MCF 10A (cell line): ENCODE results near the gene ZNF420. TPM values are rescaled to one million over a fixed set of nuclear protein-coding genes. Genes with fewer than 3 reads are reported as not detected.

Source experiments
- Bru-seq: library from RNA; stranded (reverse); fragments of 400-500 nt; gene quantifications from one replicate; lab custom pipeline; 2021; lab: Mats Ljungman, UMichigan
- BruChase-seq, 2 experiments: library from RNA; stranded (reverse); fragments of 400-500 nt; gene quantifications; one replicate each; lab custom pipeline; 2021; lab: Mats Ljungman, UMichigan
- BruUV-seq: library from RNA; stranded (reverse); fragments of 400-500 nt; replicated peaks from 2 replicates; lab custom pipeline; 2021; lab: Mats Ljungman, UMichigan
- CTCF ChIA-PET: fragments of 300-600 bp; sonication (Branson Sonifier 250); formaldehyde crosslinking; extraction: SDS; loops from one replicate; lab custom pipeline; 2021; ENCODE audit warnings: antibody characterized with exemption, inconsistent platforms; lab: Yijun Ruan, JAX
- POLR2A ChIA-PET: fragments of 300-600, 350-650 bp; sonication (Branson Sonifier 250); formaldehyde crosslinking; extraction: SDS; loops from one replicate; lab custom pipeline; 2020; ENCODE audit warnings: antibody characterized with exemption, inconsistent platforms; lab: Yijun Ruan, JAX
- DNase-seq: peaks from one replicate; pipeline ENCODE4 v3.0.0-alpha.2; 2018; ENCODE audit not compliant: unreplicated experiment
- H3K27ac Mint-ChIP-seq: one replicate; pipeline ENCODE4 v1.8.0; 2022; ENCODE audit warnings: mild to moderate bottlenecking, low read depth, mixed read lengths; ENCODE audit not compliant: unreplicated experiment
- H3K27me3 Mint-ChIP-seq: one replicate; pipeline ENCODE4 v1.8.0; 2022; ENCODE audit warnings: mixed read lengths; ENCODE audit not compliant: insufficient read depth, unreplicated experiment
- H3K36me3 Mint-ChIP-seq: one replicate; pipeline ENCODE4 v1.8.0; 2022; ENCODE audit warnings: mild to moderate bottlenecking, moderate library complexity, mixed read lengths; ENCODE audit not compliant: insufficient read depth, unreplicated experiment
- H3K4me1 Mint-ChIP-seq: one replicate; pipeline ENCODE4 v1.8.0; 2022; ENCODE audit warnings: mixed read lengths; ENCODE audit not compliant: insufficient read depth, unreplicated experiment
- H3K4me3 Mint-ChIP-seq: one replicate; pipeline ENCODE4 v1.8.0; 2022; ENCODE audit warnings: mild to moderate bottlenecking, moderate library complexity, mixed read lengths; ENCODE audit not compliant: unreplicated experiment
- H3K9me3 Mint-ChIP-seq: one replicate; pipeline ENCODE4 v1.8.0; 2022; ENCODE audit warnings: mixed read lengths; ENCODE audit not compliant: unreplicated experiment
- intact Hi-C: fragments of 100-400 bp; cut with micrococcal nuclease; formaldehyde crosslinking; loops from 2 replicates; pipeline ENCODE4 v1.14.1; 2022
- long read RNA-seq: library from polyadenylated mRNA; stranded (forward); transcript quantifications from one replicate; pipeline ENCODE4 v2.0.0, GENCODE V29; 2022
- total RNA-seq: library from RNA; stranded (reverse); gene quantifications from 2 replicates; pipeline ENCODE4 v1.2.3, GENCODE V29; 2022
- TF ChIP-seq, protein P1 (sequence below): fragments of 200-600 bp; IDR thresholded peaks from one replicate; pipeline ENCODE4 v1.8.0; 2022; ENCODE audit warnings: antibody characterized with exemption, mild to moderate bottlenecking; ENCODE audit not compliant: unreplicated experiment

Gene ZNF420
- total RNA-seq (9.0 and 11.0 TPM in 2 replicates), Bru-seq, nascent RNA (percentile 55 among the genes with signal in this experiment), BruChase-seq, experiment 1, labeled RNA remaining after a 6-hour chase (percentile 45 among the genes with signal in this experiment), BruChase-seq, experiment 2, labeled RNA remaining after a 2-hour chase (percentile 55 among the genes with signal in this experiment)
- long read RNA-seq, transcript ZNF420-202 (5 exons, 3,535 nt): major isoform, 14 of 20 reads
- long read RNA-seq, partial matches to known transcripts: 3 of 20 reads
- long read RNA-seq, other reads (novel, unspliced or antisense): 2 of 20 reads

DNA sequence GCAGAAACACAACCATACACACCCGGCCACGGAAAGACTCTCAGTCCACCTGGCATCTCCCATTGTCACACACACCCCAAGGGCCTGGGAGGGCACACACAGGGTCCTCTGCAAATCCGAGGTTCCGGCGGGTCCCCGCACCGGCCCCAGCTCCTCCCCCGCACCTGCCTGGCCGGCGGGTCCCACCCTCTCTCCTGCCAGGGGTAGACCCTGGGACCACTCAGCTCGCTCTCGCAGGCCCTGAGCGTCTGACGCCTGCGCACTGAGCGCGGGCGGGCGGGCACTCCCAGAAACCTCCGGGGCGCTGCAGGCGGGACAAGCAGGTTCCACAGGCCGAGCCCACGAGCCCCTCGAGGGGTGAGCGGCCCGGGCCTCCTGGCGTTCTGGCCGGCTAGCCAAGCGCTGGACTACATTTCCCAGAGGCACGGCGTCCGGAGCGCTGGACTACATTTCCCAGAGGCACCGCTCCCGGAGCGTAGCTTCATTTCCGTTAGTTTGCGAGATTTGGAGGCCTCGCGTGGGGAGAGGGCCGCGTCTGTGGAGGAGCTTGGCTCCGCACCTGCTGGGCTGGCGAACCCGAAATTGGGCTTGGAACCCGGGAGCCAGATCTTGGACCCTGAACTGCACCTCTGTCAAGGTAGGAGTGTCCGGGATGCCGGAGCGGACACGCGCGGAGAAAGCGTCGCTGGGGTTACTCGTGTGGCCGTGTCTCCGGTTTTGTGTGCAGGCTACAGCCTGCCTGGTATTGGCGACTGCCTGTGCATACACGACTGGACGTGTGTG is at the start of gene ZNF420:
ZNF420 (plus strand) TSS at position 500 of the 783 bp plus-strand sequence. CDS start 10,686 bp downstream, outside the sequence.
- peak; percentile 93 for DNase-seq

DNA sequence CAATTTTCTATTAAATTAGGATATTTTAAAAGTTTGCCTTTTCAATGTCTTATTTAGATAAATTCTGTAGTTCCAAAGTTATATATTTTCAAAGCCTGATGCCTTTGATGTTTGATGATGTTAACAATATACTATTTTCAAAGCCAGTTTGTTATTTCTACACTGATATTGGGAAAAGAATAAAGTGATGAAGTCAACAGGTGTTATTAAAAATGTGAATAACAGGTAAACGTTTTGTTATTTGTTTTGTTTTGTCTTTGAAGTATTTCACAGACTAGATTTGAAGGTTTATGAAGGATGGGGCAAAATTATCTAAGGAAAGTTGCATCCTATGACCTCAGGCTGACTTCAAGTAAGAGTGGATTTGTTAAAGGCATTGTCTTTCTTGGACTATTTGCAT is 33.1 kb upstream of the ZNF420 start:
- Mint-ChIP-seq H3K4me3 (no peak overlapping the region), H3K27ac (no peak overlapping the region), H3K9me3 (peaks cover 22% of the 10 kb centered on the region), H3K4me1 (no peaks in the 10 kb centered on the region), H3K27me3 (no peaks in the 10 kb centered on the region), H3K36me3 (no peaks in the 10 kb centered on the region)
- ChIA-PET CTCF (no interaction called here), POLR2A (no interaction called here)
- TF ChIP-seq, protein P1, sequence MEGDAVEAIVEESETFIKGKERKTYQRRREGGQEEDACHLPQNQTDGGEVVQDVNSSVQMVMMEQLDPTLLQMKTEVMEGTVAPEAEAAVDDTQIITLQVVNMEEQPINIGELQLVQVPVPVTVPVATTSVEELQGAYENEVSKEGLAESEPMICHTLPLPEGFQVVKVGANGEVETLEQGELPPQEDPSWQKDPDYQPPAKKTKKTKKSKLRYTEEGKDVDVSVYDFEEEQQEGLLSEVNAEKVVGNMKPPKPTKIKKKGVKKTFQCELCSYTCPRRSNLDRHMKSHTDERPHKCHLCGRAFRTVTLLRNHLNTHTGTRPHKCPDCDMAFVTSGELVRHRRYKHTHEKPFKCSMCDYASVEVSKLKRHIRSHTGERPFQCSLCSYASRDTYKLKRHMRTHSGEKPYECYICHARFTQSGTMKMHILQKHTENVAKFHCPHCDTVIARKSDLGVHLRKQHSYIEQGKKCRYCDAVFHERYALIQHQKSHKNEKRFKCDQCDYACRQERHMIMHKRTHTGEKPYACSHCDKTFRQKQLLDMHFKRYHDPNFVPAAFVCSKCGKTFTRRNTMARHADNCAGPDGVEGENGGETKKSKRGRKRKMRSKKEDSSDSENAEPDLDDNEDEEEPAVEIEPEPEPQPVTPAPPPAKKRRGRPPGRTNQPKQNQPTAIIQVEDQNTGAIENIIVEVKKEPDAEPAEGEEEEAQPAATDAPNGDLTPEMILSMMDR: no peak
- DNase-seq: no peak
- BruUV-seq: no TSS peak
- intact Hi-C loops: no loop called here

More for the DNA sequence above, at the start of gene ZNF420:
- CTCF ChIA-PET: interaction anchor here (1.0 to 1.1 kb wide), 2 partner anchors 158 kb away, joined by 3 read pairs; no protein-coding TSS in a partner anchor
- H3K27me3 Mint-ChIP-seq: no peaks in the 10 kb centered on the region
- H3K9me3 Mint-ChIP-seq: peaks cover 17% of the 10 kb centered on the region
- intact Hi-C loops: loop anchor here (5.0 kb wide), 1 partner anchor 139 kb away; the partner anchor contains the start of gene ZNF383
- peak within 1 kb of the TSS; percentile 93 for H3K27ac Mint-ChIP-seq
- peaks cover 34% of the 10 kb centered on the region for H3K36me3 Mint-ChIP-seq
- POLR2A ChIA-PET: interaction anchor here (0.7 to 1.8 kb wide), 17 partner anchors 9 to 700 kb away, joined by 3 to 12 read pairs (median 5); partner anchors contain the start of genes ZNF345, ZNF383, ZNF527 and ZNF540
- no TSS peak for BruUV-seq
- H3K4me1 Mint-ChIP-seq: peaks cover 12% of the 10 kb centered on the region
- TF ChIP-seq, protein P1: no peak
- peak within 1 kb of the TSS; percentile 95 for H3K4me3 Mint-ChIP-seq

DNA sequence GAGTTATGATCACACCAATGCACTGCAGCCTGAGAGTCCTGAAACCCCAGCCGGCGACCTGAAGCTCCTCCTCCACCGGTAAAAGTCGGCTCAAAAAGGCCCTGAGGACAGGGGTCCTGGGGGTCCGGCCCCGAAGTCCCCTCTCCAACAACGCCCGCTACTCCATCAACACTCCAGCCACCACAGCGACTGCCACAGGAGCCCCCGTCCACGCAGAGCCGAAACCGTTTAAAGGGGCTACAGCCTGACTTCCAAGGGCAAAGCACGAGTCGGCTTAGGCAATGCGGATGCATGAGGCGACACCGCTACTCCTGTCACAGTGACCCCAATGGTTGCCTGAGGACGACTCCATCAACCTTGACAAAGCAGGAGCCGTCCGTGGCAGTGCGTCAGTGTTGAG is 22.9 kb upstream of the ZNF420 start:
- Mint-ChIP-seq H3K4me3 (no peak overlapping the region), H3K36me3 (peaks cover 6% of the 10 kb centered on the region), H3K9me3 (peaks cover 36% of the 10 kb centered on the region), H3K27me3 (no peaks in the 10 kb centered on the region), H3K27ac (no peak overlapping the region), H3K4me1 (no peaks in the 10 kb centered on the region)
- CTCF ChIA-PET: no interaction called here
- no peak for DNase-seq
- no TSS peak for BruUV-seq
- POLR2A ChIA-PET: no interaction called here
- intact Hi-C loops: no loop called here
- TF ChIP-seq, protein P1: no peak

DNA sequence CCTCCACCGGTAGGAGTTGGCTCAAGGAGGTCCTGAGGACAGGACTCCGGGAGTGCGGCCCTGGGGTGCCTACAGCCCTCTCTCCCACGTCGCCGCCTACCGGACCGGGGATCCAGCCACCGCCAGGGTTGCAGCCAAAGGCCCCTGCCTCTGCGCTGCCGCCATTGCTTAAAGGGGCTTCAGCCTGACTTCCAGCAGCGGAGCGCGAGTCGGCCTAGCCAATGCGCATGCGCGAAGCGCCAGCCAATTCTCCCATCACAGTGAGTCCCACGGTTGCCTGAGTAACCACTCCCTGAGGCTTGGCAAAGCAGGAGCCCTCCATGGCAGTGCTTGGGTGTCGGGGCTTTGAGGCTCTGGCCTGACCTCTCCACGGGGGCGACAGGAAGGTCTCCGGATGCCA is 21.5 kb upstream of the ZNF420 start:
- ChIA-PET POLR2A (no interaction called here), CTCF (no interaction called here)
- Mint-ChIP-seq H3K27me3 (no peaks in the 10 kb centered on the region), H3K4me1 (no peaks in the 10 kb centered on the region), H3K36me3 (peaks cover 6% of the 10 kb centered on the region), H3K4me3 (no peak overlapping the region), H3K27ac (no peak overlapping the region), H3K9me3 (peaks cover 40% of the 10 kb centered on the region)
- TF ChIP-seq, protein P1: no peak
- DNase-seq: no peak
- BruUV-seq: no TSS peak
- intact Hi-C loops: no loop called here
